Activated CD4-positive, CD25-positive, alpha-beta regulatory T cell treated with anti-CD3 and anti-CD28 coated beads, Interleukin-2, amount 50 U/mL, for 72 hours (primary cell): ENCODE data around the gene HYDIN.
"Not testable (repeated sequence)": the region's sequence is repeated elsewhere in the genome, so short reads cannot be mapped to it uniquely, and the experiment has no call there.

Experiments
- DNase-seq: peaks from one replicate; pipeline ENCODE4 v3.0.0; 2021

Gene HYDIN

DNA sequence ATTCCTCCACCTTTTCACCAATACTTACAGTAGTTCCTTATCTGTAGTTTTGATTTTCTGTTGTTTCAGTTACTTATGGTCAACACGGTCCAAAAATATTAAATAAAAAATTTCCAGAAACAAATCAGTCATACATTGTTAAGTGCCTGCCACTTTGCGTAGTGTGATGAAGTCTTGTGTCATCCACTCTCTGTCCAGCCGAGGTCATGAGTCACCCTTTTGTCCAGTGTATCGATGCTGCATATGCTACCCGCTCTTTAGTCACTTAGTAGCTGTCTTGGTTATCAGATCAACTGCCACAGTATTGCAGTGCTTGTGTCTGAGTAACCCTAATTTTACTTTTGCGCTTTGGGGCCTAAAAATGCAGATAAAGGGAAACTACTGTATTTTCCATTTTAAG, 146.9 kb downstream of the HYDIN start:
- not testable (repeated sequence) for DNase-seq

DNA sequence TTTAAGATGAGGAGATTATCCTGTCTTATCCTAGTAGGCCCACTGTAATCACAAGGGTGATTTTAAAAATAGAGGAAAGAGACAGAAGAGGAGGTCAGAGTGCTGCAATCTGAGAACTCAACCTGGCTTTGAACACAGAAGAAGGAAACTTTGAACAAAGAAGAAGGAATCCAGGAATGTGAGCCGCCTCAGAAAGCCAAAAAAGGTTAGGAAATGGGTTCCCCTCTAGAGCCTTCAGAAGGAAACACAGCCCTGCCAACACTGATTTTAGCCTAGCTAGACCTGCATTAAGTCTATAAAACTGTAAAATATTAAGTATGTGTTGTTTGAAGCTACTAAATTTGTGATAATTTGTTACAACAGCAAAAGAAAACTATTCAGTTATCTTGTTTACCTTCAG, 149.7 kb downstream of the HYDIN start:
- not testable (repeated sequence) for DNase-seq

DNA sequence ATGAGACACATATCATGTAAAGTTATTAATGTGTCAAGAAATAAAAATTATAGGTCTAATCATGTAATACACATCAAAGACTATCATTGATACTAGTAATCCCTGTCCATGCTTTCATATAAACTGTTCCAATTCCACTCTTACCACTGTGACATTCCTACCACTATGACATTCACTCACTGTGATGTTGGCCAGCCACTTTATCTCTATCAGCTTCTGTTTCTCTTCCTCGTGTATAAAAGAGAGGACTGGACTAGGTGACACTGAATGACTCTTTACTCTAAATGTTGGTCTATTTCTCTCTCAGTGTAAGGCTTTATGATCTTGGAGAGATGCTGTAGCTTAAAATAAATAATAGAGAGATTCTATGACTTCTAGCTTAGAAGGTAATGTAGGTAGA, 150.3 kb downstream of the HYDIN start:
- DNase-seq: not testable (repeated sequence)

DNA sequence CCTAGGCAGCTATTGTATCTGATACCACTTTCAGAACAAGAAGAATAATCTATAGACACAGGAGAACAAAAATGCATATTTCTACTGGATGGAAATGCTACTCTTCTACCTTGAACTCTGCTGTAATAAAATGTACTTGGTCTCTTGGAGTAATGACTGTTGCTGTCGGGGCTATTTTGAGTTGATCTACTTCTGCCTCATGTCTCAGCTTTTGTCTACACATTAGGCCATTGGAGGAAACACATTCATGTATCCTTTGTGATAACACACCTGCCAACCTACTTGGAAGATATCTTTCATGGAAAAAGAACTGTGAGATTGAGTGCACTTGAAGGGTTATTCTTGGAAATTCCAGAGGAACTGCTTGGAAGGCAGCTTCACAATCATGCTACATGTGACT, 159.9 kb downstream of the HYDIN start:
- not testable (repeated sequence) for DNase-seq

DNA sequence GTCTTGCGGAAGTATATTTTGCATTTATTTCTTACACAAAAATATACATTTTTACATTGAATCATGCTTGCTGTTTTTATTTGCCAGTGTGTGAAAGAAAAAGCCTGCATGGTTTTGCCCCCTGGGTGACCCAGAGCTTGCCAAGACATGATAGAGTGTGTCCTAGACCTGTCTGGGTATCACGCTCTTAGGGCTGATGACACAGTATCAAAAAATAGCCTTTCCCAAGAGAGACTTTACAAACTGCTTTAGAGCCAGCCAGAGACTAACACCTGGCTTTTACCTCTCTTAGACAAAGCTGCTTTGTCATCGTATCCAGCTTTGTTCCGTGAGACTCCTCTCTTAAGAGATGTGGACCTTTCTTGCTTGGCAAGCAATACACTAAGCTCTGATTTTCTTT, 160.7 kb downstream of the HYDIN start:
- not testable (repeated sequence) for DNase-seq

DNA sequence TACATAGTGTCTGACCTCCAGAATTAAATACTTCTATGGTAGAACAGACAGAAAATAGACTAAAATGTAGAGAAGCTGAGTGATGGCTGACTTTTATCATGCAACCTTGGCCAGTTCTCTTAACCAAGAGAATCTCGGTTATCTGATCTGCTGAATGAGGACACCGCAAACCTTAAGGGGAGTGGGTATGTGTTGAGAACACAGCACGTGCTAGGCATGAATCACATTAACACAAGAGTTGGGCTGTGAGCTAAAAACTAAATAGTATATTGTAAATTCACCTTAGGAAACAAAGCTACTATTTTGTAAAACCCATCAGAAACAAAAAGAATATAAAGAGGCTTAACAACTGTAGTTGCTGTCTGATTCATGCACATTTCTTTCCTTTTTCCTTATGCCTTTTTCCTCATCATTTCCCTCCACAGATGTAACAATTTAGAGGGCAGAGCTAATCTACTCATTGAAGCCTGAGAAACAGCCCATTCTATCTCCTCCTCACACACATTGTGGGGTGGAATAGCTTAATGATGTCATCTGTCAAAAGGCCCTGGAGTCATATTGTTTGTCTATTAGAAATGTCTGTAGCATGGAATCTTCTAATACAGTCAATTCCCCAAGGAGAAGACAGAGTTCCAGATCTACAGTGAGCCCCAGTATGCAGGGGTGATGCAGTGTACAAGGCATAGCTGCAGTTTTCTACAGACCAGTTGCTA, 176.5 kb downstream of the HYDIN start:
- not testable (repeated sequence) for DNase-seq

DNA sequence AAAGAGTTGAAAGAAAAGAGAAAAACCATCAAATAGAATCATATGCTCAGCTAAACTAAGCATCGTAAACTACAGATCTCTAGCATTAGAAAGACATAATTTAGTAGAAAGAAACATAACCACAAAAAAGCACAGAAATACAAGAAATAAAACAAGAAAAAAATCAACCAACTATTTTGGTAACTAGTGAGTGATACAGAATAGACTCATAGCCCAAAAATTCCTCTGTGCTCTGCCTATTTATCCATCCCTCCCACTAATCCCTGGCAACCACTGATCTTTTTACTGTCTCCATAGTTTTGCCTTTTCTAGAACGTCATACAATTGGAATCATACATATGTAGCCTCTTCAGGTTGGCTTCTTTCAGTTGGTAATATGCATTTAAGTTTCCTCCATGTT, 180.2 kb downstream of the HYDIN start:
- not testable (repeated sequence) for DNase-seq

DNA sequence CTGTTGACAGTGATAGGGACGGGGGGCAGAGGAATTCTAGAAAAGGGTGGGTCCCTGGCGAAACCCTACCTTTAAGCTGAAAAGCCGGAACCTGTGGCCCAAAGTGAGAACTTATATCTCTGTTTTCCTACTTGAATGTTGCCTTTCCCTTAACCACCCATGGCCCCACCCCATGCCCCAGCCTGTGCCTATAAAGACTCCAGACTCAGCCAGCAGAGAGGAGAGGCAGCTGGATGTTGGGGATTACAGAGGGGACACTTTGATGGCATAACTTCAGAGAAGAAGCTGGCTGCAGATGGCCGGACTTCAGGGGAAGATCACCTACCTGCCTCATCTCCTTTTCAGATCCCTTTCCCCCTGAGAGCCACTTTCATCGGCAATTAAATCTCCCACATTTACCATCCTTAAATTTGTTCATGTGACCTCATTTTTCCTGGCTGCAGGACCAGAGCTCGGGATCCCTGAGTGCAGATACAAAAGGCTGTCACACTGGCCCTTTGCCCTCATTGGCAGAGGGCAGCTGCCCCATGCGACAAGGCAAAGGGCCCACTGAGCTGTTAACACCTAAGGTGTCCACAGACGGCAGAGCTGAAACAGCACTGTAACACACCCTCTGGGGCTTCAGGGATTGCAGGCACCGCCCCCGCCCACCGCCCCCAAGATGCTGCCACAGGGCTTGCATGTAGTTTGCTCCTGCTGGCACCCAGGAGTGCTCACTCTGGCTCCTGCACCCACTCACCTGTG, 191.0 kb downstream of the HYDIN start:
- DNase-seq: not testable (repeated sequence)

DNA sequence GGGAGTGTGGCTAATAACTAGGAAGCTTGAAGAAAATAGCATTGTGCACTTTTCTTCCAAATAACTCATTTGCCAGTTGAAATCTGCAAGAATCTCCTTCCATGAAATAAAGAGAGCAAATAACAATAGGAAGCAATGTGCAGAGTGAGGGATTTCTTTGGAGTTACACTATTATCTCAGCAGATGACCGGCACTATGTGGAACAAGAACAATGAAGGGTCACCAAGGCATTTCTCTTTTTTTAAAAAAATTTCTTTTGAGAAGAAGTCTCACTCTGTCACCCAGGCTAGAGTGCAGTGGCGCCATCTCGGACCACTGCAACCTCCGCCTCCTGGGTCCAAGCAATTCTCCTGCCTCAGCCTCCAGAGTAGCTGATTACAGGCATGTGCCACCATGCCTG, 192.1 kb downstream of the HYDIN start:
- not testable (repeated sequence) for DNase-seq

DNA sequence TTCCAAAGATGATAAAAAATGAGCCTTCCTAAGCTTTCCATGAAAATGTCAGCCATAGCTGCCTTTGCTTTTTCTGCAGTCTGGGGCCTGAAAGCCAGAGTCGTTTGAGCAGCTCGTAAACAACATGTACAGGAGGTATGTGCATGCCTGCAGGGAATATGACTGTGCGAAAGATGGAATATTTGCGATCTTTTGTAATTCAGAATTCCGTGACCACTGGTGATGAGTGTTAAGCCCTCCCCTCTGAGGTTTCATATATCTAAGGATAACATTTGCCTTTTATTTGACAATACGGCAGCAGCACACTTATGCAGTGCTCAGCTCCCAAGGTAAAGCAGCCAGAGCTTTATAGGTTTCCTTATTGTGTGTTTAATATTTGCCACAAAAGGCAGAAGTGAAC, 192.5 kb downstream of the HYDIN start:
- DNase-seq: not testable (repeated sequence)

DNA sequence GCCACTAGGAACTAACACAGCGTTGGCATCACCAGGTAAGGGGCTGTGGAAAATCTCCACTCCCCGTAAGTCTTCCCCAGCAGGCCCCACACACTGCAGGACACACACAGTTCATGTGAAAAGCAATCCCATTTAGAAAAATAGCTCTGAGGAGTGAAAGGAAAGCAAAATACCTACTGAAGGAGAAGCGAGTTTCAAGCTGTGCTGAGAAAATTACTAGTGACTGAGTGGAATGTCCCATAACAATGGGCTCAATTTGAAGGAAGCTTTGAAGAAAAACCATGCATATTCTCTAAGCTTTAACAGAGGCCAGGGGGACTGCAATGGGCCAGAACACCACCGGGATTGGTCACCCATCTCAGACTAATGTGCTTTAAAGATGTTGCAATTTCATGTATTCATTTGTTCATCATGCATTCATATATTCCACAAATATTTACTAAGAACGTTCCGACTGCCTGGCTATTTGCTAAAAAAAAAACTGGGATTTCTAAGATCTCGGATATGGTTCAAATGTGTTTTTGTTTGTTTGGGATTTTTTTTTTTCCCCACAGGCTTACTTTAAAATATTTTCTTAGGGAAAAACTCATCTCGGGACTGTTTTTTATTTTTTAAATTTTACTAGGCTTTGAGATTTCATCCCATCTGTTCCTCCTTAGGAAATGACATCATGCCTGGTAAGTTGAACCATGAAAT, 202.3 kb downstream of the HYDIN start:
- DNase-seq: not testable (repeated sequence)

DNA sequence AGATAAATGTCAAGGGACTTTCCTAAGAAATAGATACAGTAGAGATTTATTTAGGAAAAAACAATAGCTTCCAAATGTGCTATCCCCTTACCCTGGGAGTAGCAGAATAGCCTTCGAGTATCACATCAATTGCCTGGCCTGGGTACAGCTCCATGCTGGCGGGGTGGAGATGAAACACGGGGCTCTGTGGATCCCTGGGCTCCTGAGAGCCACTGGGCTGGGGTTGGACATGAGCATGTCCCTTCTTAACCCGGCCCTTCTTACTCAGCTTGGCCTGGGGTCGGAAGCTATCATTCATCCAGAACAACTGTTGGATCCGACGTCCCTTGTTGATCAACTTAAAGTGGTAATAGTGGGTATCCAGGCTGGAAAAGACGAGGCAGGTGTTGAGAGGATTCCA, 203.0 kb downstream of the HYDIN start:
- DNase-seq: not testable (repeated sequence)

DNA sequence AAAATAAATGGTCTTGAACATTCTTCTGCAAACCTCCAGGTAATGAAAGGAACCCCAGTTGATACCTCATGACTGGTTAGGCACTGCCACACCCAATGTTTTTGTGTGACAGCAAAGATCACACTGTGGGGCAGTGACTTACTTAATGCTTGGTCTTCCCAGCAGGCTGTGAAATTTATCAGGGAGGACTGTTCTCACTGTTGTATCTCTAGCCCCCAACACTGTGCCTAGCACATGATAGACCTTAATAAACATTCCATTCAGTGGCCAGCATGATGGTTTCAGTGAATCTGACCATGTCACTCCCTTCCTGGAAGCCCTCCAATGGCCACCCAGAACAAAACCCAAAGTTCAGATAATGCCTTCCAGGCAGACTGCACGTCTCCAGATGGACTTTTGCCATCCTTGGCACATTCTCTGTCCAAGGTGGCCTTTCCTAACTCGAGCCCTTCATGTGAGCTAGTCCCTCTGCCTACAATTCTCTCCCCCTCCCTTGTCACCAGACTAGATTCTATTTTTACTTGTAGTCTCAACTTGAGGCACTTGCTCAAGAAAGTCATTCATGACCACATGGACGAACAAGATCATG, 206.6 kb downstream of the HYDIN start:
- not testable (repeated sequence) for DNase-seq

DNA sequence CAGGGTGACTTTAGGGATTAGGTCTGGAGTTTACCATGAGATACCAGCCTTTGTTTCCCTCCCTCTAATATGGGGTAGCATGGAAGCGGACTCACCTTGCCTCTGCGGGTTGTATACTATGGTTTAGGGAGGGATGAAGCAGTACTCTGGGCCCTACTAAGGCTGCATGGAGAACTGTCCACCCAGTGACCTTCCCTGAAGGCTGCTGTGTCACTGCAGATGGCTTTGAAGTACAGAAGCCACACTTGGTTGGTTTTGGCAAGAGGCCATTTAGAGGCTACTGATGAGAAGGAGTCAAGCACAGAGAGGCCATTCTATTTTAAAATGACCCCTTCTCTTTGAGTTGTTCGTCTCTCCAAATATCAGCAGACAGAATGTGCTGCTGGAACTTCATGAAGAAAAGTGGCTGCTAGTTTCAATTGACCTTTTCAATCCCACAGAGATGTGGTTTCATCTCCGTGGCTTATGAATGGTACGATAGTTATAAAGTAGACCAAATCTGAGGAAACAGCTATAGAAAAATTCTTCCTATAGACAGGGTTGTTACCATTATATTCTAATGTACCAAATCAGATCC, 208.5 kb downstream of the HYDIN start:
- not testable (repeated sequence) for DNase-seq

DNA sequence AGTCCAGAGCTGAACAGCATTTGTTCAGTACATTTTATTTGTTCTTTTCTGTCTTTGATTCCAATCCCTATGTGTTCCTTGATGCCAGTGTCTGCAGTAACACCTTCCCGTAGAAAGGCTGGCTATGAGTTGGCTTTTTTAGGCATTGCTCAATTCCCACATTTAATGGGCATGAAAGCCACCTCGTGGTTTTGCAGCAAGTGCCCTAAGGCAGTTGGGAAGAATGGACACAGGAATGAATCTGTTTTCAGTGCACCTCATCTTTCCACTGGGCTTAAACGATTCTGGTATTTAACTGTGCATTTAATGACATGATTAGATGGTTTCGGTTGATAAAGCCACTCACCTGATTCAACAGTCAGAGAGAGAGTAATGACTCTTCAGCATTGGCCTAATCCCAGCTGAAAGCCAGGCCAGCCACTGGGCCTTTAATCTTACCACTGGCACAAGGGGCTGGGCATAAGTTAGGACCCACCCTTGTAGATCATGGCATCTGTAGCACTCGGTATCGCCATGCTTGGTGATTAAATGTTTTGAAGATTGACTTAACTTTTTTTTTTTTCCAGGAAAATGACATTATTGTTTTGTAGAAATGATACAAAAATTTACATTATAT, 211.3 kb downstream of the HYDIN start:
- DNase-seq: not testable (repeated sequence)

DNA sequence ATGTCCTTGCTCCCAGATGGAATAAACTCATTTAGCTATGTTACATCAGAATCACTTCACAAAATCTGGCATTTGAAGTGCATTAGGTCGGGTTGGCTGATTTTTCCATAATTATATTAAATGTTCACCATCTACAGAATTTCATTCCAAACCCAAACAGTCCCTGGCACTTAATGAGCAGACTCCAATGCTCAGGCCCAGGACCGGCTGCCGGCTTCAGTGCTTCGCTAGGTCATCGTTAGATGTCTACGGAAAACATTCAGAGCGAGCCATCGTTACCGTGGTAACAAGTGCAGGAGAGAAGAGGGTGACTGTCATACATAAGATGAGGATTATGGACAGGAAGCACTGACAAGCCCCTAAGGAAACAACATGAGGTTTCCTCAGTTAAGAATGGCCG, 215.1 kb downstream of the HYDIN start:
- DNase-seq: not testable (repeated sequence)

DNA sequence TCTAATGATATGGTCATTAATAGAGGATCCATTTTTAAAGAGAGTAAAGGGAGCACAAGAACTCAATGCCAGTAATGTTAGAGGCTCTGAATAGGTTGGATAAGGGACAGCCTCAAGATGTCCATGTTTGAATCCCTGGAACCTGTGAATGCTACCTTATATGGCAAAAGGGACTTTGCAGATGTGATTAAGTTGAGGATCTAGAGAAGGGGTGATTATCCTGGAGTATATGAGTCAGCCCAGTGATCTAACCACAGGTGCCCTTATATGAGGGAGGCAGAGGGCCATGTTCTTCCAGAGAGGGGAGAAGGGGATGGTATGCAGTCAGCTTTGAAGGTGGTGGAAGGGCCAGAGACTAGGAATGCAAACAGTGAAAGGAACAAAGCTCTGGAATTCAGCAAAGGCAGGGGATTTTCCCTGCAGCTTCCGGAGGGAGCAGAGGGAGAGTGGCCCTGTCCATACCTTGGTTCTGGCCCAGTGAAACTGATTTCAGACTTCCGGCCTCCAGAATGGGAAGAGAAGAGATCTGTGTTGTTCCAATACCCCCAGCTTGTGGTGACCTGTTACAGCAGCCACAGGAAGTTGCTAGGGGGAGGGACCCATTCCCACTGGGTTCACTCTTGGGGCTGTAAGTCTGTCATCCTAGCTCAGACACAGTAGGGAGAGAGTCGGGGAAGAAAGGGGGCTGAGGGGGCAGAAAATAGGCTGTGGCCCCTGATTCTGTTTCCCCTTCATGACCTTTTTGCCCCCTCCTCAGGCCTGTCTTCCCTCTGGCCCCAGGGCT, 220.9 kb downstream of the HYDIN start:
- DNase-seq: not testable (repeated sequence)

DNA sequence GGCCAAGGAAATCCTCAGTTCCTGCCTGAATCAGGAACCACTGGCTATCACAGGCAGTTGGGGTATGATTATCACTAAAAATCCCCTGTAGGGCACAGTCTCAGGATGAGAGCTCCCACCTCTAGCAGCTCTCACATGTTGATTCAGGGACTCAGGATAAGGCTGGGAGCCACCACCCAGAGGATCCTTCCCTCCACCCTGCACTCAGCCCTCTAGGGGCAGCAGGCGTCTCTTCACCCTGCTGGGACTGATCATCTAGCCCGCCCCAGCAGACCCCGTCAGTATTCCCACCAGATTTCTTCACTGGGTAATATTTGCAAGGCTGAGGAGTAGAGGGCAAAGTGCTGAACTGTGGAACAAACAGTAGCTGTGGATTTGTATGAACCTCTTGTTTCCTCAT, 224.0 kb downstream of the HYDIN start:
- not testable (repeated sequence) for DNase-seq

DNA sequence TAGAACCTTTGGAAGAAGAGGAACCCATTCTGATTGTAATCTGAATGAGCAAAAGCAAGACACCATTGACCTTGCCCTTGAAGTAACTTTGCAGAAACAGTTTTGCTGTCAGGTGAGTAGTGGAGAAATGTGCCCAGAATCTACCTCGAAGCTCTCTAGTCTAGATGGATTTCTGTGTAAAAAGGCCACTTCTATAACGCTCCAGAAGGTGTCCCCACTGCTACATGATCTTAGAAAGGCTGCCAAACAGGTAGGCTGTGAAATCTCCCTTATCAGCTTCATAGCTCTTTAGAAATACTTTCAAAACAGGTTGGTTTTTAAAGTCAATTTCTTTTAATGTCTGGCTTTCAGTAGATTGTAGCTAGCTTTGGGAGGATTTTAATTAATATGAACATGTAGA, 230.8 kb downstream of the HYDIN start:
- not testable (repeated sequence) for DNase-seq

DNA sequence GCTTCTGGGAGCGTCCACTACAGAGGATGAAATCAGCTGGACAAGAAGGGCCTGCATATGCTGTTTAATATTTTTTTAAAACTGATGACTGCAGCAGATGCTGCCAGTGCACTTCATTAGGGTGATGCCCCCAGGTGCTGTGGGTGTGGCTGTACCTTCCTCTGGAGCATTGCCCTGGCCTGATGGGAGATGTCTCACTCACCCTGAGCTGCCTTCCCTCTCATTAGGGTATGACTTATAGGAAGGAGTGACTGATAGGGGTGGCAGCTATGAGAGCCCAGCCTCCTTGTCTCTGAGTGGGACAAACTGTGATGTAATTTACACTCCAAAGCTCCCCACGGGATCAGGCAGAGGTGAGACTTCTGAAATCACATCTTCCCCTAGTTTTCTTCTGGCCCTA, 234.7 kb downstream of the HYDIN start:
- not testable (repeated sequence) for DNase-seq

DNA sequence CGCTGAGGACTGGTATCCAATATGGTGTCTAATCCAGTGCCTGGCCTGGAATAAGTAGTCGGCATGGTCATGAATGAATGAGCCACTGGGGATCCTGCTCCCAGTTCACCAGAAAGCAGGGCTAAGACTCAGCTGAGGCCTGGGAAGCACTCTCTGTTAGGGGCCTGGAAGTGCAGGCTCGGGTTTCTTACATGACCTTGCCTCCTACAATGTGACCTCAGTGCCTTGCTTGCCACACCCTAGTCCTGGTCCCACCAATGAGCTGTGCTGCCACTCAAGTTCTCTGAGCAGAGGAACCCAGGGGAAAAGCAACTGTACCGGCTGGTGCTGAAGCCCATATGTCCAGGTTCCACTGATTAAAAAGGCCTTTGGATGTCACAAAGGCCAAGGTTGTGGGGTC, 238.0 kb downstream of the HYDIN start:
- DNase-seq: not testable (repeated sequence)
